ENCODE data around the gene PCDH12. TPM values are rescaled to one million over a fixed set of nuclear protein-coding genes. Genes with fewer than 3 reads are reported as not detected.

PCDH12 gene
- total RNA-seq, 1 experiment from 2014 or later = not detected

- no peak for TF ChIP-seq CTCF (conservative IDR thresholded peaks at IDR 0.05)
- peaks cover 2% of the 10 kb centered on the region; the same call in 1 of the 2 replicates for H3K4me1 ChIP-seq (ENCODE audit: insufficient read depth, low read length)
- H3K56ac ChIP-seq (ENCODE audit: insufficient read length, low read depth, low read length) = no peak overlapping the region
- no peak overlapping the region for H3K18ac ChIP-seq (ENCODE audit: insufficient read length, low read depth, low read length)
- Mint-ChIP-seq H3K27ac (no peak overlapping the region), H3K36me3 (ENCODE audit: insufficient read depth in 1 of 3, low read depth in 3 of 3) (no peaks in the 10 kb centered on the region), H3K27me3 (ENCODE audit: low read depth) (peaks cover 23% of the 10 kb centered on the region), H3K4me1 (peaks cover 6 to 8% of the 10 kb centered on the region in 2 experiments), H3K9me3 (no peaks in the 10 kb centered on the region), H3K4me3 (no peak overlapping the region)
- H3K27ac ChIP-seq (ENCODE audit: insufficient read length, low read depth, low read length) = no peak overlapping the region
- H4K8ac ChIP-seq (replicated peaks; ENCODE audit: insufficient read length, low read depth, low read length) = no peak overlapping the region
- H2BK5ac ChIP-seq (ENCODE audit: insufficient read length, low read length) = no peak overlapping the region
- H2BK12ac ChIP-seq (ENCODE audit: insufficient read length, low read depth, low read length) = no peak overlapping the region
- H3K23ac ChIP-seq (ENCODE audit: insufficient read length, low read depth, low read length) = no peak overlapping the region
- no peak for DNase-seq
- H2AFZ ChIP-seq (ENCODE audit: low read length) = no peak overlapping the region
- H4K91ac ChIP-seq (ENCODE audit: insufficient read length, low read depth, low read length) = no peak overlapping the region
- no peak overlapping the region for H3K4ac ChIP-seq (ENCODE audit: low read depth, low read length)
- no peaks in the 10 kb centered on the region for H3K79me1 ChIP-seq (ENCODE audit: insufficient read depth, low read depth, low read length, poor library complexity, severe bottlenecking)
- H3K27me3 ChIP-seq (ENCODE audit: insufficient read depth, low read length) = no peaks in the 10 kb centered on the region; the same call in 1 of the 2 replicates
- H3K14ac ChIP-seq (ENCODE audit: insufficient read depth, low read length) = no peak overlapping the region
- no peak overlapping the region for H3K4me2 ChIP-seq (ENCODE audit: insufficient read depth, insufficient read length, low read length)
- WGBS (ENCODE audit: extremely low coverage, insufficient read length, low lambda C conversion rate) = no CpG with 5 or more reads among the region's 2 CpGs
- no peak overlapping the region for H2BK15ac ChIP-seq (ENCODE audit: low read depth, low read length)
- no peaks in the 10 kb centered on the region for H3K9me3 ChIP-seq (ENCODE audit: control insufficient read depth, low read depth, low read length)
- H3T11ph ChIP-seq (ENCODE audit: low read length) = no peak overlapping the region
- H3K9ac ChIP-seq (ENCODE audit: extremely low read depth, insufficient read length, low read length) = no peak overlapping the region
- peaks cover 4% of the 10 kb centered on the region for H3K23me2 ChIP-seq (ENCODE audit: insufficient read length, low read depth, low read length, poor library complexity, severe bottlenecking)
- H2BK20ac ChIP-seq (ENCODE audit: low read depth, low read length, poor library complexity, severe bottlenecking) = no peak overlapping the region
- no peak overlapping the region for H4K5ac ChIP-seq (ENCODE audit: insufficient read length, low read depth, low read length)
- no peak overlapping the region for H2AK5ac ChIP-seq (ENCODE audit: insufficient read length, low read length)
- no peaks in the 10 kb centered on the region for H3K79me2 ChIP-seq (ENCODE audit: insufficient read depth, low read length)
- H2BK120ac ChIP-seq (ENCODE audit: low read depth, low read length, poor library complexity, severe bottlenecking) = no peak overlapping the region
- no peaks in the 10 kb centered on the region for H4K20me1 ChIP-seq (ENCODE audit: control insufficient read depth, insufficient read depth, insufficient read length)
Measured at GRCh38 chr5:141908796-141909195, 49.2 kb downstream of the PCDH12 start.
